Activated CD8-positive, alpha-beta memory T cell treated with anti-CD3 and anti-CD28 coated beads for 1 hour (primary cell): ENCODE results near the gene SLAMF1.
"Not testable (repeated sequence)": the region's sequence is repeated elsewhere in the genome, so short reads cannot be mapped to it uniquely, and the experiment has no call there.

Source experiments
- DNase-seq, 2 donors: peaks; one replicate each; pipeline ENCODE4 v3.0.0-alpha.2; 2020; ENCODE audit warnings: low read depth in 1 of 2; ENCODE audit errors: extremely low read depth in 1 of 2

SLAMF1 gene

DNA sequence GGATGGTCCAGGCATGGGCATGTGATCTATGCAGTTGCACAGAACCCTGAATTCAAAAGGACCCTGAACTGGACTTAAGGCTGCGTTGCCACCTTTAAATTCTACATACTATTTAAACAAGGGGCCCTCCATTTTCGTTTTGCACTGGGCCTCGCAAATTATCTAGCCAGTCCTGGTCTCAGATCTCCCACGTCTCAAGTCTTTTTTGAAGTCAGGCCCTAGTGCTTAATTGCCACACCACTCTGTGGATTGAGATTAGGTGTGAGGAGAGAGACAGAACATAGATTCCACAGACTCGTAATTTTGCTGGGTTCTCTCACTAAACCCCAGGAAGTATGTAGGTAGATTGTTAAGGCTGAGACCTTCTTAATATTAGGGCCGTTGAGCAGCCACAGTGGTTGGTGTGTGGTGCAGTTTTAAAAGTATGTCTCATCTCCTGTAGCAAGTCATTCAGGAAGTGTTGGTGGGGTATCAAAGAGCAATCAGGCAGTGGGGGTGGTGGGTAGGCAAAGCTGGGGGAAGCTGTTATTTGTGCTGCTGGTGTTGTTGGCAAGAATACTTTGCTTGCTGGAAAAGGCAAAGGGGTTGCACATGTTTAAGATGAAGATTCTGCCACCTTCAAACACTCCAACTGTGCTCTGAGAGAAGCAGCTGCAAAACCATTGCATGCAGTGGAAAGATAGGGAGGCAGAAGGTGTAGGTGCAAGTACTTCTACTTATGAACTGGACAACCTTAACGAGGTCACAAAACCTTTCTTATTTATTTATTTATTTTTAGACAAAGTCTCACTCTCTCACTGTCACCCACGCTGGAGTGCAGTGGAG lies 78.8 kb downstream of the SLAMF1 start:
- DNase-seq = peak; percentile 30 to 56

DNA sequence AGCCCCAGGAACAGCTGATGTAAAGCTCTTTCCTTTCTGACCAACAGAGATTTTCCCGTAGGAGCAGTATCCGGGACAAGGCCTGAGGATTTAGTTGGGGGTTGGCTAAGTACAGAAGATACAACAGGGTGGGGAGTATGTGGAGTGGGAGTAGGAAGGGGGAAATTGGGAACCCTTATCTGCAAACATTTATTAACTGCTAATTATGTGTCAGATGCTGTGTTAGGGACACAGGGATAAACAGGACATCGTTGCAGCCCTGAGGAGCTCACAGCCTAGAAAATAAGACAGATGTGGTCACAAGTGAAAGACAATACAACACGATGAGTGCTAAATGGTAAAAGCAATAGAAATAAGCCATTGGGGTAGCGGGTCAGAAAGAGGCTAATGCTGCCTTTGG lies 79.5 kb downstream of the SLAMF1 start:
- no peak for DNase-seq

DNA sequence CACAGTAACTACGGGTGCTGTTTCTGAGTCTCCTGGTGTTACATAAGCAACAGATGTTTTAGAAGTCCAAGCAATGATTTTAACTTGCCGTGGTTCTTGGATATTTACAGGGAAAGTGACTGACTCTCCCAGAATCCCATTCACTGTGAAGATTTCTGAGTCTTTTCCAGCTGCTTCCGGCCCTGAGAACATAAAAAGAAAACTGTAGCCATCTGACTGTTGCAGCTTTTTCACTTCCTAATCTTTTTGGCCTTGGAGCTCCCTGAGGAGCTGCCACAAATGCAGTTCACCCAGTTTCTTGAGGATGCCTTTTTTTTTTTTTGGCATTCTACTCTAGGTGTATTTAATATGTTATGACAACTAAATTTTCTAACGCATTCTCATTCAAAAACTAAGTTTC lies 81.3 kb downstream of the SLAMF1 start:
- DNase-seq = no peak

DNA sequence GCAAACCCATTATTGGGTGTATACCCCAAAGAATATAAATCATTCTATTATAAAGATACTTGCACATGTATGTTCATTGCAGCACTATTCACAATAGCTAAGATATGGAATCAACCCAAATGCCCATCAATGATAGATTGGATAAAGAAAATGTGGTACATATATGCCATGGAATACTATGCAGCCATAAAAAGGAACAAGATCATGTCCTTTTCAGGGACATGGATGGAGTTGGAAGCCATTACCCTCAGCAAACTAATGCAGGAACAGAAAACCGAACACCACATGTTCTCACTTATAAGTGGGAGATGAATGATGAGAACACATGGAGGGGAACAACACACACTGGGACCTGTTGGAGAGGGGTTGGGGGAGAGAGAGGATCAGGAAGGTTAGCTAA lies 83.6 kb downstream of the SLAMF1 start:
- DNase-seq = not testable (repeated sequence)

DNA sequence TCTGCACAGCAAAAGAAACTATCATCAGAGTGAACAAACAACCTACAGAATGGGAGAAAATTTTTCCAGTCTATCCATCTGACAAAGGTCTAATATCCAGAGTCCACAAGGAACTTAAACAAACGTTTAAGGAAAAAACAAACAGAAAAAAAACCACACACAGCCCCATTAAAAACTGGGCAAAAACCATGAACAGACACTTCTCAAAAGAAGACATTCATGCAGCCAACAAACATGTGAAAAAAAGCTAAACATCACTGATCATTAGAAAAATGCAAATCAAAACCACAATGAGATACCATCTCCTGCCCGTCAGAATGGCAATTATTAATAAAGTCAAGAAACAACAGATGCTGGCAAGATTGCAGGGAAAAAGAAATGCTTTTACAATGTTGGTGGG lies 84.1 kb downstream of the SLAMF1 start:
- not testable (repeated sequence) for DNase-seq

DNA sequence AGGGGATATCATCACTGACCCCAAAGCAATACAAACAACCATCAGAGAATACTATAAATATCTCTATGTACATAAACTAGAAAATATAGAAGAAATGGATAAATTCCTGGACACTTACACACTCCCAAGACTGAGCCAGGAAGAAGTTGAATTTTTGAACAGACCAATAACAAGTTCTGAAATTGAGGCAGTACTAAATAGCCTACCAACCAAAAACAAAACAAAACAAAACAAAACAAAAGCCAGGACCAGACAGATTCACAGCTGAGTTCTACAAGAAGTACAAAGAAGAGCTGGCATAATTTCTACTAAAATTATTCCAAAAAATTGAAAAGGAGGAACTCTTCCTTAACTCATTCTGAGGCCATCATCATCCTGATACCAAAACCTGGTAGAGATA lies 86.0 kb downstream of the SLAMF1 start:
- no peak for DNase-seq

DNA sequence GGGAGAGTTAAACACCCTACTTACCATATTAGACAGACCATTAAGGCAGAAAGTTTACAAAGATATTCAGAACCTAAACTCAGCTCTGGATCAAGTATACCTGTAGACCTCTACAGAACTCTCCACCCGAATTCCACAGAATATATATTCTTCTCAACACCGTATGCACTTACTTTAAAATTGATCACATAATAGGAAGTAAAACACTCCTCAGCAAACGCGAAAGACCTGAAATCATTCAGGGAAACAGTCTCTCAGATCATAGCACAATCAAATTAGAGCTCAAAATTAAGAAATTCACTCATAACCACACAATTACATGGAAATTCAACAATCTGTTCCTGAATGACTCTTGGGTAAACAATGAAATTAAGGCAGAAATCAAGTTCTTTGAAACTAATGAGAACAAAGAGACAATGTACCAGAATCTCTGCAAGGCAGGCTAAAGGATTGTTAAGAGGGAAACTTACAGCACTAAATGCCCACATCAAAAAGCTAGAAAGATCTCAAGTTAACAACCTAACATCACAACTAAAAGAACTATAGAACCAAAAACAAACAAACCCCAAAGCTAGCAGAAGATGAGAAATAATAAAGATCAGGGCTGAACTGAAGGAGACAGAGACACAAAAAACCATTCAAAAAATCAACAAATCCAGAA lies 86.7 kb downstream of the SLAMF1 start:
- DNase-seq = no peak

DNA sequence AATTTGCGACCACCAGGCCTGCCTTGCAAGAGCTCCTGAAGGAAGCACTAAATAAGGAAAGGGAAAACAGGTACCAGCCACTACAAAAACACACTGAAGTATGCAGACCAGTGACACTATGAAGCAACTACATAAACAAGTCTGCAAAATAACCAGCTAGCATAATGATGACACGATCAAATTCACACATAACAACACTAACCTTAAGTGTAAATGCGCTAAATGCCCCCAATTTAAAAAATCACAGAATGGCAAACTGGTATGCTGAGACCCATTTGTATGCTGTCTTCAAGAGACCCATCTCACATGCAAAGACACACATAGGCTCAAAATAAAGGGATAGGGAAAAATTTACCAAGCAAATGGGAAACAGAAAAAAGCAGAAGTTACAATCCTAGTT lies 87.4 kb downstream of the SLAMF1 start:
- DNase-seq = not testable (repeated sequence)

DNA sequence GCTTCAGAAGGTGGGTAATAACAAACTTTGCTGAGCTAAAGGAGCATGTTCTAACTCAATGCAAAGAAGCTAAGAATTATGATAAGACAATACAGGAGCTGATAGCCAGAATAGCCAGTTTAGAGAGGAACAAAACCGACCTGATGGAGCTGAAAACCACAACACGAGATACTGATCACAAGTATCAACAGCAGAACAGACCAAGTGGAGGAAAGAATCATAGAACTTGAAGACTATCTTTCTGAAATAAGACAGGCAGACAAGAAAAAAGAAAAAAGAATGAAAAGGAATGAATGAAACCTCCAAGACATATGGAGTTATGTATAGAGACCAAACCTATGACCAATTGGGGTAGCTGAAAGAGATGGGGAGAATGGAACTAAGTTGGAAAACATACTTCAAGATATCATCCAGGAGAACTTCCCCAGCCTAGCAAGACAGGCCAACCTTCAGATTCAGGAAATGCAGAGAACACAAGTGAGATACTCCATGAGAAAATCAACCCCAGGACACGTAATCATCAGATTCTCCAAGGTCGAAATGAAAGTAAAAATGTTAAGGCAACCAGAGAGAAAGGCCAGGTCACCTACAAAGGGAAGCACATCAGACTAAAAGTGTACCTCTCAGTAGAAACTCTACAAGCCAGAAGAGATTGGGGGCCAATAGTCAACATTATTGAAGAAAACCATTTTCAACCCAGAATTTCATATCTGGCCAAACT lies 88.0 kb downstream of the SLAMF1 start:
- no peak for DNase-seq
